Placental pericyte (primary cell): ENCODE results near the gene APOA5. TPM values are rescaled to one million over a fixed set of nuclear protein-coding genes. Genes with fewer than 3 reads are reported as not detected.

Source experiments
- total RNA-seq: library from RNA; depleted of rRNA; stranded (reverse); fragments of >200 nt; gene quantifications from 2 replicates; pipeline ENCODE4 v1.2.3, GENCODE V29; 2012

APOA5 gene, protein sequence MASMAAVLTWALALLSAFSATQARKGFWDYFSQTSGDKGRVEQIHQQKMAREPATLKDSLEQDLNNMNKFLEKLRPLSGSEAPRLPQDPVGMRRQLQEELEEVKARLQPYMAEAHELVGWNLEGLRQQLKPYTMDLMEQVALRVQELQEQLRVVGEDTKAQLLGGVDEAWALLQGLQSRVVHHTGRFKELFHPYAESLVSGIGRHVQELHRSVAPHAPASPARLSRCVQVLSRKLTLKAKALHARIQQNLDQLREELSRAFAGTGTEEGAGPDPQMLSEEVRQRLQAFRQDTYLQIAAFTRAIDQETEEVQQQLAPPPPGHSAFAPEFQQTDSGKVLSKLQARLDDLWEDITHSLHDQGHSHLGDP
- total RNA-seq: not detected in 2 replicates

DNA sequence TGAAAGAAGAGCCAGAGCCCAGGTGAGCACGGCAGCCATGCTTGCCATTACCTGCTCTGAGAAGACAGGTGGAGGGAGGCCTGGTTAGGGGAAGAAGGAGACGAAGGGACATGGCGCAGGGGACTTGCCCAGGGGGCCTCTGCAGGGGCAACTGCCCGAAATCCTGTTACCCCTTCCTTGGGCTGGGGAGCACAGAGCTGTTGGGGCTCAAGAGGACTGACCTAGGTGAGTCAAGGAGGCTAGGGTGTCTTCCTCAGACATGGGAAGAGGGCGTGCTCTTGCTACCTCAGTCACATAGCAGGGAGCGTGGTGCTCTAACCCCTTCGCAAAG, at the start of gene APOA5:
APOA5 (minus strand) TSS at position 67 of the 331 bp plus-strand sequence; CDS start at position 48, 19 bp downstream.

DNA sequence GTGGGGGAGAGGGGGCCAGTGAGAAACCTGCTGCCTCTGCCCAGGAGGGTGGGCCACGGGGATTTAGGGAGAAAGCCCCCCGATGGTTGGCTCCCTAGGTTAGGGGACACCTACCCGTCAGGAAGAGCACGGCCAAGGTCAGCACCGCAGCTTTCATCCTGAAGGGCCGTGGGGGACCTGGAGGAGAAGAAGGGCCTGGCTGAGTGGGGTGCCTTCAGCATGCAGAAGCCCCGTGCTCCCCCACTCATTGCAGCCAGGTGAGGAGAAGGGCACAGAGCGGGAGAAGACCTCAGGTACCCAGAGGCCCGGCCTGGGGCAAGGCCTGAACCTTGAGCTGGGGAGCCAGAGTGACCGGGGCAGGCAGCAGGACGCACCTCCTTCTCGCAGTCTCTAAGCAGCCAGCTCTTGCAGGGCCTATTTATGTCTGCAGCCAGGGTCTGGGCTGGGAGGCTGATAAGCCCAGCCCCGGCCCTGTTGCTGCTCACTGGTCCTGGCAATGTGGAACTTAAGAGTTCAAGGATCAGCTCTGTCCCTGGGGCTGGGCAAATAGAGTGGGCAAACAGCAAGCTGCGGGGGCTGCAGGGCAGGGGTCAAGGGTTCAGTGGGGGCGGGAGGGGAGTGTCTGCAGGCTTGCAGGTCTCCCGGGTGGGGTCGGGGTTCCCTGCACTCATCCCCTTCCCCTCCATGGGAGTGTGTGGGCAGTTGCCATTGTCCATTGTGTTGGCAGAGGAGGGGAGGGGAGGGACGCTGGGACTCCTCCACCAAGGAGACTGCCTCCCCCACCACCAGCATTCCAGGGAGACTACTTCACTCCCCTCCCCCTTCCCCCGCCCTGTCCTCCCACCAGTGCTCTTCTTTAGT, 45.8 kb upstream of the APOA5 start, which contains the start of gene APOA1:
APOA1 (minus strand) TSS at position 392 of the 861 bp plus-strand sequence; CDS start at position 157, 235 bp downstream.

GRCh38 chr11:116829525-116830183, 38.0 kb upstream of the APOA5 start, which contains the start of gene APOC3:
TSS of gene APOC3 (plus strand) at chr11:116829907. CDS start at chr11:116830583, 676 bp downstream.

DNA sequence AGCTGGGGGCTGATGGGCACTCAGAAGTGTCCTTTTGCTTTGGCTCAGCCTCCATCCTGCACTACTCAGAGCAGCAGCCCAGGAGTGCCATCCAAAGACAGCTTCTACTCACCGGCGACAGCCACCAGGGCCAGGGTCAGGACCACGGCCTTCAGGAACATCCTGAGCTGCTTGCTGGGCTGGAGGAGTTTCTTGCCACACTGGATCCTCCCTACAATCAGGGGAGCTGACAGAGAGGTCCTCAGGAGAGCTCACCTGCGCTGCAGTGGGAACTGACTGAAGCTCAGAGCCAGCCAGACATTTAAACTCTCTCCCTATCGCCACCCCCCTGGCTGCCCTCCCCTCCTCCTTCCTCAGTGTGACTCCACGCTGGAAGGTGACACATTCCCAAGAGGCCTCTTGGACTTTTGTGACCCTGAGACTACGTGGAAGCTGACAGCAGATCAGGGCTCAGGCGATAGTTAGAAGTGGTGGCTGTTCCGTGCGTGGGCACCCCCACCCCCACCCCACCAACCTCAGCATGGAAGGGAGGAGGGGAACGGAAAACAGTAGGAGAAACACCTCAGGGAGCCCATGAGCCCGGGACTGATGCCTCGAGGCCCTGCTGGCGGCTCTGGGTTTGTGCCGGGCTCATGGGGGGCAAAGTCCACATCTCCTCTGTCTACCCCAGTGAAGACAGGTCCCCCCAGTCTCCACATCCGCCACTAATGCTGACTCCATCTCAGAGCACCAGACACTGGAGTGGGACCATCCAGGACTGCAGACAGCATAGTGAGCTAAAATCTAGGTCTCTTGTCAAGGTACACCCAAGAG, 31.6 kb upstream of the APOA5 start, which contains the start of gene APOA4:
APOA4 (minus strand) TSS at position 274 of the 813 bp plus-strand sequence; CDS start at position 161, 113 bp downstream.

DNA sequence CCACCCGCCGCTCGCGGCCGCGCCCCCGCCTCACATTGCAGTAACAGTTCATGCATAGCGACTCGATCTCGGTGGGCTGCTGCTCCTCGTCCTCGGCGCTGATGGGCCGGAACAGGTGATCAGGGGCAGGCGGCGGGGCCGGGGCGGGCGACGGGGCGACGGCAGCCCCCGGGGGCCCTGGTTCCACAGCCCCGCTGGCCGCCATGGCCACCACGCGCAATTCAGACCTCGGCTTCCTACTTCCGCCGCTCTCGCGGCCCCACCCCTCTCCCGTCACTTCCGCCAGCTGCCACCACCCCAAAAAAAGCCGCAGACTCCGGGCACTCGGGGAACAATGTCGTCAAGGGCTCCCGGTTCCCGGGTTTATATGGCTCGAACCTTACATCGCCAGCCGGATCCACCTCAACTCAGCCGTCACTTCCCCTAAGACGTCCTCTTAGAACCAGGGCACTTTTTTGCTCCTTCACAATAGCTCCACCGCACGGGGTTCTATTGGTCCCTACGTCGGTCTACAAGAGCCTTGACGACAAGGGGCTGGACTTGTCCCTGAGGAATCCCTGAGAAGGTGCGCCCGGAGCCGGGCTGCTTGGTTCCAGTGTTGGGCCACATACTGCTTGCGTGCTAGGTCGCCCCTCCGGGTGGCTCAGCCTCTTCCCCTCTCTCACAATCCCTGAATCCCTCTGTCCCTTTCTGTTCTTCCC, 3.7 kb downstream of the APOA5 start, which contains the start of gene ZPR1:
ZPR1 (minus strand) TSS at position 238 of the 701 bp plus-strand sequence; CDS start at position 205, 33 bp downstream.

DNA sequence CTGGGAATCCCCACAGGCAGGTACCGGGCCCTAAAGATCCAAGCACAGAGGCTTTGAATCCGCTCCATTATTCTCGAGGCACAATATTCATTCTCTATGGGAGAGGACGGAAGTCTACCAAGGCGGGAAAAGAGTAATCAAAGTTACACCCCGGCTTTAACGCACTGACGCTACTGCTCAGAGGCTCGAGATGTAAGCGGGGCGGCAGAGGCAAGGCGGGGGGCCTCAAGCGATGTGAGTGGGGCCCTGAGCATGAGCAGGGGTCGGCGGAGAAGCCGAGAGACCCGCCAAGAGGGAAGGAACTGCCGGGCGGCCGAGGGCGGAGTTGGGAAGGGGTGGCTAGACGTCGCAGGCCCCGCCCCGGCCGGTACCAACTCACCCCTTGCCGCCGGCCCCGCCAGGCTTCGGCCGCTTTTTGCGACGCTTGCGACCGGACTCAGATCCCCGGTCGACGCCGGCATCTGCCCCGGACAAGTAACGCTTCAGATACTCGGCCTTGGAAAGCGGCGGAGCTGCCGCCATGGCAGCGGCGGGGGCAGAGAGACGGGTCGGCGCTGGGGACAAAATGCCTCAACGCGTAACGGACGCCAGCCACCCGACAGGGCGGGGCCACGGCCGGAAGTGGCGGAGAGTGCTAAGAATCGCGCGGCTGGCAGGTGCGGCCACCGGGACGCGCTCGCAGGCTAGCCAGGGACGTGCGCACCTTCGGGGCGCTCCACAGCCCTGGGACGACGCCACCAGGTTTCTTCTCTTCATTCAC, 19.1 kb downstream of the APOA5 start, which contains the start of gene BUD13:
BUD13 (minus strand) TSS at position 545 of the 760 bp plus-strand sequence; CDS start at position 522, 23 bp downstream.

Other genes with a start within 250 kb of the APOA5 start
- gene BUD13, start 18.9 kb downstream of the APOA5 start, total RNA-seq: 10.3 and 22.9 TPM in 2 replicates
- gene ZPR1, start 3.9 kb downstream of the APOA5 start, total RNA-seq: 43.5 and 54.4 TPM in 2 replicates
- not detected in 2 replicates for gene APOA4, start 31.4 kb upstream of the APOA5 start, total RNA-seq
- gene APOC3, start 38.0 kb upstream of the APOA5 start, total RNA-seq: not detected in 2 replicates
- not detected in 2 replicates for gene APOA1, start 45.7 kb upstream of the APOA5 start, total RNA-seq